HCT116 (cell line): ENCODE results near the gene GRAMD2A. TPM values are rescaled to one million over a fixed set of nuclear protein-coding genes. Genes with fewer than 3 reads are reported as not detected.

Experiments
- ATAC-seq: fragments of 200-7000 bp; cut with Tn5 transposase; 2 replicates; pipeline ENCODE4 v1.9.1; 2020; ENCODE audit warnings: mild to moderate bottlenecking, moderate library complexity
- BruUV-seq: library from RNA; stranded (reverse); fragments of 400-500 nt; replicated peaks from 2 replicates; lab custom pipeline; 2021; lab: Mats Ljungman, UMichigan
- CTCF ChIA-PET: fragments of 300-600 bp; sonication (Branson Sonifier 250); formaldehyde crosslinking; loops from one replicate; lab custom pipeline; 2021; ENCODE audit warnings: antibody characterized with exemption; lab: Charles Lee
- POLR2A ChIA-PET: fragments of 300-600, 350-600 bp; sonication (Branson Sonifier 250); formaldehyde crosslinking; loops from one replicate; lab custom pipeline; 2021; ENCODE audit warnings: antibody characterized with exemption; lab: Charles Lee
- RAD21 ChIA-PET, 2 experiments: fragments of 300-600 bp; sonication (Branson Sonifier 250); formaldehyde crosslinking; loops; one replicate each; lab custom pipeline; 2023; ENCODE audit warnings: low total read pairs in 2 of 2; ENCODE audit not compliant: uncharacterized antibody in 2 of 2, unreplicated experiment in 2 of 2, low non-redundant PET in 1 of 2; lab: Charles Lee
- DNase-seq: peaks from one replicate; pipeline ENCODE4 v3.0.0-alpha.2; 2010; ENCODE audit warnings: low read depth, low spot score
- H2AFZ ChIP-seq: fragments of 200-600 bp; shearing (Covaris generic), sonication (generic); 2 replicates; pipeline ENCODE4 v1.6.1; 2017; ENCODE audit warnings: low read depth, mixed run types, mixed read lengths, antibody characterized with exemption, low read length; ENCODE audit not compliant: poor library complexity, severe bottlenecking
- H3K27ac ChIP-seq: 2 replicates; pipeline ENCODE4 v1.5.1; 2012; ENCODE audit warnings: low read depth, low read length
- H3K27me3 ChIP-seq: fragments of 200-600 bp; sonication (generic); 2 replicates; pipeline ENCODE4 v1.6.1; 2016; ENCODE audit warnings: mixed run types, low read length, mixed read lengths; ENCODE audit not compliant: insufficient read depth
- H3K36me3 ChIP-seq, 2 experiments: fragments of 200-500 bp in 1 of 2; fragments of 200-600 bp in 1 of 2; sonication (Bioruptor generic) in 1 of 2; sonication (generic) in 1 of 2; 2 replicates each; pipeline versions ENCODE4 v1.5.1 to v1.6.1; 2014 to 2016; ENCODE audit warnings: low read length in 2 of 2, inconsistent platforms in 1 of 2, mixed read lengths in 1 of 2, mixed run types in 1 of 2; ENCODE audit not compliant: insufficient read depth in 2 of 2, control insufficient read depth in 1 of 2
- H3K4me1 ChIP-seq, 2 experiments: fragments of 200-600 bp in 1 of 2; sonication (generic) in 1 of 2; 2 replicates each; pipeline versions ENCODE4 v1.5.1 to v1.6.1; 2012 to 2017; ENCODE audit warnings: low read length in 2 of 2, inconsistent platforms in 1 of 2, mild to moderate bottlenecking in 1 of 2, mixed read lengths in 1 of 2, mixed run types in 1 of 2, moderate library complexity in 1 of 2; ENCODE audit not compliant: insufficient read depth in 2 of 2, control insufficient read depth in 1 of 2
- H3K4me2 ChIP-seq: fragments of 200-600 bp; sonication (generic); 2 replicates; pipeline ENCODE4 v1.6.1; 2017; ENCODE audit warnings: mixed run types, low read length, mixed read lengths
- H3K4me3 ChIP-seq, 2 experiments: fragments of 200-600 bp in 1 of 2; sonication (generic) in 1 of 2; replicated peaks in 1 of 2; 2 replicates each; pipeline ENCODE4 v1.5.1; 2011 to 2016; ENCODE audit warnings: low read length in 2 of 2, control low read depth in 1 of 2, low read depth in 1 of 2, mild to moderate bottlenecking in 1 of 2, mixed read lengths in 1 of 2, mixed run types in 1 of 2
- H3K79me2 ChIP-seq: fragments of 200-600 bp; sonication (generic); 2 replicates; pipeline ENCODE4 v1.6.1; 2017; ENCODE audit warnings: mild to moderate bottlenecking, mixed run types, low read length, moderate library complexity, mixed read lengths; ENCODE audit not compliant: insufficient read depth
- H3K9ac ChIP-seq: fragments of 200-600 bp; sonication (generic); 2 replicates; pipeline ENCODE4 v1.6.1; 2016; ENCODE audit warnings: low read length, mixed read lengths
- H3K9me2 ChIP-seq: fragments of 200-600 bp; sonication (generic), shearing (Covaris generic); 2 replicates; pipeline ENCODE4 v1.6.1; 2017; ENCODE audit warnings: mixed run types, mild to moderate bottlenecking, moderate library complexity; ENCODE audit not compliant: insufficient read depth
- H3K9me3 ChIP-seq, 2 experiments: fragments of 200-500 bp in 1 of 2; fragments of 200-600 bp in 1 of 2; sonication (Bioruptor generic) in 1 of 2; sonication (generic) in 1 of 2; 2 replicates each; pipeline ENCODE4 v1.6.1; 2014 to 2017; ENCODE audit warnings: low read length in 2 of 2, mixed read lengths in 2 of 2, inconsistent platforms in 1 of 2, low read depth in 1 of 2, mild to moderate bottlenecking in 1 of 2, mixed run types in 1 of 2, moderate library complexity in 1 of 2; ENCODE audit not compliant: control insufficient read depth in 1 of 2, insufficient read depth in 1 of 2
- H4K20me1 ChIP-seq: fragments of 200-600 bp; sonication (generic), shearing (Covaris generic); 2 replicates; pipeline ENCODE4 v1.6.1; 2017; ENCODE audit warnings: mixed run types, mild to moderate bottlenecking, moderate library complexity; ENCODE audit not compliant: insufficient read depth
- EGR1 ChIP-seq: IDR thresholded peaks from 2 replicates; pipeline ENCODE4 v1.6.1; 2012; ENCODE audit warnings: low read depth
- ELF1 ChIP-seq: IDR thresholded peaks from 2 replicates; pipeline ENCODE4 v1.6.1; 2012; ENCODE audit warnings: low read depth, borderline replicate concordance
- JUND ChIP-seq: IDR thresholded peaks from 2 replicates; pipeline ENCODE4 v1.6.1; 2012
- POLR2A ChIP-seq: IDR thresholded peaks from 2 replicates; pipeline ENCODE4 v1.7.0; 2011; ENCODE audit warnings: borderline replicate concordance; ENCODE audit not compliant: insufficient read depth, insufficient read length; ENCODE audit errors: extremely low read depth
- RAD21 ChIP-seq: IDR thresholded peaks from 2 replicates; pipeline ENCODE4 v1.6.1; 2012; ENCODE audit warnings: low read depth, mild to moderate bottlenecking
- SP1 ChIP-seq: IDR thresholded peaks from 2 replicates; pipeline ENCODE4 v1.6.1; 2012; ENCODE audit warnings: low read depth
- SRF ChIP-seq: IDR thresholded peaks from 2 replicates; pipeline ENCODE4 v1.6.1; 2012; ENCODE audit warnings: low read depth
- TCF7L2 ChIP-seq: IDR thresholded peaks from 2 replicates; pipeline ENCODE4 v1.7.0; 2011; ENCODE audit warnings: borderline replicate concordance, inconsistent platforms; ENCODE audit not compliant: insufficient read depth, insufficient read length; ENCODE audit errors: extremely low read depth
- YY1 ChIP-seq: IDR thresholded peaks from 2 replicates; pipeline ENCODE4 v1.6.1; 2011; ENCODE audit warnings: low read length, low read depth, moderate library complexity, mild to moderate bottlenecking; ENCODE audit not compliant: insufficient replicate concordance; ENCODE audit errors: extremely low read depth
- ZFX ChIP-seq: fragments of 450-650 bp; IDR thresholded peaks from 2 replicates; pipeline ENCODE4 v1.6.1; 2017
- ZNF274 ChIP-seq: fragments of 200-500 bp; sonication (Bioruptor generic); IDR thresholded peaks from 2 replicates; pipeline ENCODE4 v1.6.1; 2014; ENCODE audit warnings: mild to moderate bottlenecking, low read depth, low read length, inconsistent platforms
- intact Hi-C: fragments of 100-400 bp; cut with micrococcal nuclease; formaldehyde crosslinking; loops from 2 replicates; pipeline ENCODE4 v1.10.0; 2022
- total RNA-seq: library from RNA; stranded (reverse); gene quantifications from one replicate; pipeline ENCODE4 v1.2.1, GENCODE V29; 2021; ENCODE audit not compliant: unreplicated experiment
- TF ChIP-seq, protein P1 (sequence below): IDR thresholded peaks from 2 replicates; pipeline ENCODE4 v1.6.1; 2012
- TF ChIP-seq, protein P2 (sequence below): IDR thresholded peaks from 2 replicates; pipeline ENCODE4 v1.6.1; 2012; ENCODE audit warnings: low read depth

The GRAMD2A gene
- total RNA-seq, 1 experiment from 2014 or later: 8.0 TPM

DNA sequence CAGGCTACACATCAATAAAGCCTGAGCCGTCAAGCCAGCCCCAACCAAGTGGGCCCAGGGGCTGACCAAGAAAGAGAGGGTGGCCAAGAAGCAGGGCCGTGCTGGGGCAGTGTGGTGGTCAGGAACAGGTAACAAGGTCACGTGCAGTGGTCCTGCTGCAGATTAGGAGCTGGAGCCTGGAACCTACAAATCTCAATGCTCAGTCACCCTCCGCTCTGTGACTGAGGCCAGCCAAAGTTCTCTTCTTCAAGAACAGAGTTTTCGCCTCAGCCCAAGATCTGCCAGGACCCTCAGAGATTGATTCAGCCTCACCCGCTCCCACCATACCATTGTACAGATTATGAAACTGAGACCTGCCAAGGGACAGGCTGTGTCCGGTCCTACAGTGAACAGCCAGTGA, 26.9 kb downstream of the GRAMD2A start:
- intact Hi-C loops: no loop called here
- TF ChIP-seq ZFX: no peak
- TF ChIP-seq ELF1: no peak
- no peak for TF ChIP-seq TCF7L2
- no peak for TF ChIP-seq JUND
- TF ChIP-seq RAD21: no peak
- no peak for TF ChIP-seq YY1
- TF ChIP-seq, protein P1, sequence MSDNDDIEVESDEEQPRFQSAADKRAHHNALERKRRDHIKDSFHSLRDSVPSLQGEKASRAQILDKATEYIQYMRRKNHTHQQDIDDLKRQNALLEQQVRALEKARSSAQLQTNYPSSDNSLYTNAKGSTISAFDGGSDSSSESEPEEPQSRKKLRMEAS: no peak
- no peak for TF ChIP-seq POLR2A
- TF ChIP-seq SRF: no peak
- no peak for TF ChIP-seq ZNF274
- no peak for TF ChIP-seq SP1
- no peak for TF ChIP-seq EGR1
- TF ChIP-seq, protein P2, sequence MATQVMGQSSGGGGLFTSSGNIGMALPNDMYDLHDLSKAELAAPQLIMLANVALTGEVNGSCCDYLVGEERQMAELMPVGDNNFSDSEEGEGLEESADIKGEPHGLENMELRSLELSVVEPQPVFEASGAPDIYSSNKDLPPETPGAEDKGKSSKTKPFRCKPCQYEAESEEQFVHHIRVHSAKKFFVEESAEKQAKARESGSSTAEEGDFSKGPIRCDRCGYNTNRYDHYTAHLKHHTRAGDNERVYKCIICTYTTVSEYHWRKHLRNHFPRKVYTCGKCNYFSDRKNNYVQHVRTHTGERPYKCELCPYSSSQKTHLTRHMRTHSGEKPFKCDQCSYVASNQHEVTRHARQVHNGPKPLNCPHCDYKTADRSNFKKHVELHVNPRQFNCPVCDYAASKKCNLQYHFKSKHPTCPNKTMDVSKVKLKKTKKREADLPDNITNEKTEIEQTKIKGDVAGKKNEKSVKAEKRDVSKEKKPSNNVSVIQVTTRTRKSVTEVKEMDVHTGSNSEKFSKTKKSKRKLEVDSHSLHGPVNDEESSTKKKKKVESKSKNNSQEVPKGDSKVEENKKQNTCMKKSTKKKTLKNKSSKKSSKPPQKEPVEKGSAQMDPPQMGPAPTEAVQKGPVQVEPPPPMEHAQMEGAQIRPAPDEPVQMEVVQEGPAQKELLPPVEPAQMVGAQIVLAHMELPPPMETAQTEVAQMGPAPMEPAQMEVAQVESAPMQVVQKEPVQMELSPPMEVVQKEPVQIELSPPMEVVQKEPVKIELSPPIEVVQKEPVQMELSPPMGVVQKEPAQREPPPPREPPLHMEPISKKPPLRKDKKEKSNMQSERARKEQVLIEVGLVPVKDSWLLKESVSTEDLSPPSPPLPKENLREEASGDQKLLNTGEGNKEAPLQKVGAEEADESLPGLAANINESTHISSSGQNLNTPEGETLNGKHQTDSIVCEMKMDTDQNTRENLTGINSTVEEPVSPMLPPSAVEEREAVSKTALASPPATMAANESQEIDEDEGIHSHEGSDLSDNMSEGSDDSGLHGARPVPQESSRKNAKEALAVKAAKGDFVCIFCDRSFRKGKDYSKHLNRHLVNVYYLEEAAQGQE: no peak
- TF ChIP-seq, all 23 proteins: peak for 0
- no TSS peak for BruUV-seq
- ChIA-PET CTCF (no interaction called here), POLR2A (no interaction called here), RAD21 (no interaction called here)
- DNase-seq (no peak), ATAC-seq (no peak)
- Histone ChIP-seq H3K4me1 (no peaks in the 10 kb centered on the region), H3K9me3 (no peaks in the 10 kb centered on the region), H3K9me2 (no peaks in the 10 kb centered on the region), H2AFZ (no peak overlapping the region), H3K9ac (no peak overlapping the region), H3K36me3 (no peaks in the 10 kb centered on the region), H3K4me2 (no peak overlapping the region), H3K27me3 (no peaks in the 10 kb centered on the region), H3K4me3 (no peak overlapping the region), H3K79me2 (no peaks in the 10 kb centered on the region), H4K20me1 (no peaks in the 10 kb centered on the region), H3K27ac (no peak overlapping the region)
